Measurements from ENCODE around the gene VRK3.

DNA sequence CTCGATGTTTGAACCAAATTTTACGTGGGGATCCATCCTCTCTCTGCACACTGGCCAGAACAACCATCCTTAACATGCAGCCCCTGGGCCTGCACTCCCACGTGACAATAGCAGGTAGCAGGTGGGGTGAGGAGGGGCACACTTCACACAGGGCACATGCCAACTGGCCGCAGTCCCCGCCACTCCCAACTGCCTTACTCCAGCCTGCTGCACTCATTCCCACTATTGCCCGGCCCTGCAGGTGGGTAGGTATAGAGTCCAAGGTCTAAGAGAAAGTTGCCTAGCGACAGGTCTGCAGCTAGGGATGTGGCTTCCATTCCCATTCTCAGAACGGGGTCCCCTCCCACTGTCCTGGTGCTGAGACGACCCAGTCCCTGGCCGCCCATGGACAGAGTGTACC is 18.0 kb downstream of the VRK3 start:
- TF ChIP-seq CTCF (conservative IDR thresholded peaks at IDR 0.05; ENCODE audit: low read depth, low read length) (no peak), CHD1 (IDR thresholded peaks at IDR 0.05; ENCODE audit: low read depth, low read length) (no peak), SMC3 (IDR thresholded peaks at IDR 0.05; ENCODE audit: low read depth, low read length) (no peak), NFE2L2 (IDR thresholded peaks at IDR 0.05; ENCODE audit: low read depth, low read length) (no peak), RCOR1 (IDR thresholded peaks at IDR 0.05; ENCODE audit: insufficient replicate concordance, low read length) (no peak), MXI1 (IDR thresholded peaks at IDR 0.05; ENCODE audit: borderline replicate concordance, low read depth, low read length) (no peak), POLR2A (IDR thresholded peaks at IDR 0.05; ENCODE audit: low read depth, low read length) (no peak), CEBPB (IDR thresholded peaks at IDR 0.05; ENCODE audit: low read depth, low read length) (no peak), MAZ (IDR thresholded peaks at IDR 0.05; ENCODE audit: borderline replicate concordance, low read depth, low read length) (no peak), BHLHE40 (IDR thresholded peaks at IDR 0.05; ENCODE audit: low read depth, low read length) (no peak), MAFK (IDR thresholded peaks at IDR 0.05; ENCODE audit: low read depth, low read length) (no peak)

Measured in IMR-90 (cell line).